H1 (cell line): Measurements from ENCODE around the gene TSHZ2. TPM values are rescaled to one million over a fixed set of nuclear protein-coding genes. Genes with fewer than 3 reads are reported as not detected.

Experiments
- CREB1 ChIP-seq: IDR thresholded peaks from 2 replicates; pipeline ENCODE4 v1.6.1; 2012; ENCODE audit warnings: inconsistent platforms
- CTBP2 ChIP-seq: IDR thresholded peaks from 2 replicates; pipeline ENCODE4 v1.7.0; 2011; ENCODE audit warnings: borderline replicate concordance, mild to moderate bottlenecking, moderate library complexity, mixed read lengths, low read length; ENCODE audit not compliant: insufficient read depth, insufficient read length
- CTCF ChIP-seq, 3 experiments: IDR thresholded peaks; 1 replicate in 2 of 3; 2 replicates in 1 of 3; pipeline versions ENCODE4 v1.5.1 to v1.6.1; 2011; ENCODE audit warnings: low read length in 3 of 3, mild to moderate bottlenecking in 3 of 3, inconsistent platforms in 2 of 3, low read depth in 1 of 3, moderate library complexity in 1 of 3; ENCODE audit not compliant: insufficient read depth in 1 of 3; ENCODE audit errors: control extremely low read depth in 1 of 3
- FOSL1 ChIP-seq: IDR thresholded peaks from 2 replicates; pipeline ENCODE4 v1.6.1; 2011; ENCODE audit warnings: mild to moderate bottlenecking, low read depth, low read length, moderate library complexity; ENCODE audit not compliant: insufficient read depth
- SUZ12 ChIP-seq: fragments of 200-600 bp; sonication (generic); IDR thresholded peaks from 2 replicates; pipeline ENCODE4 v1.6.1; 2012; ENCODE audit warnings: mild to moderate bottlenecking, inconsistent platforms, low read length, moderate library complexity, mixed read lengths
- polyA plus RNA-seq, 7 experiments: library from polyadenylated mRNA; depleted of rRNA in 3 of 7; stranded (reverse) in 5 of 7; unstranded in 2 of 7; fragments of >200 nt in 5 of 7; fragments of 200-250 nt in 2 of 7; gene quantifications; 1 replicate in 5 of 7; 2 replicates in 1 of 7; 4 replicates in 1 of 7; pipeline versions ENCODE4 v1.2.1 to v1.2.3, GENCODE V29; 2011 to 2013; ENCODE audit warnings: missing spikeins in 2 of 7, mixed read lengths in 2 of 7
- total RNA-seq: library from RNA; stranded (reverse); fragmentation: NEBNext Ultra II Directional; extraction: Animal tissue kit (Norgen Biotek cat#: 25700); gene quantifications from 2 replicates; pipeline ENCODE4 v1.2.1, GENCODE V29; 2021

The TSHZ2 gene
- total and polyA plus RNA-seq, 2 of the 8 experiments (the other 6 are each of a cell fraction or from before 2014, with no cell fraction given): 0.14 to 0.30 TPM

- TF ChIP-seq CTCF (IDR thresholded peaks at IDR 0.05; ENCODE audit: control extremely low read depth in 1 of 3, insufficient read depth in 1 of 3, low read depth in 1 of 3, low read length in 3 of 3) (no peak), SUZ12 (no peak), FOSL1 (no peak), CREB1 (no peak), CTBP2 (no peak)
Observed at GRCh38 chr20:53011640-53012039, 39.5 kb downstream of the TSHZ2 start (continued).
